Astrocyte of the spinal cord (primary cell): ENCODE results near the gene PDK4.

Experiments
- DNase-seq: peaks from one replicate; pipeline ENCODE4 v3.0.0; 2011; ENCODE audit warnings: low read depth, low spot score
- H3K4me3 ChIP-seq: 2 replicates; pipeline ENCODE4 v1.5.1; 2011; ENCODE audit warnings: low read depth, mild to moderate bottlenecking, low read length, moderate library complexity
- CTCF ChIP-seq: IDR thresholded peaks from 2 replicates; pipeline ENCODE4 v1.5.1; 2012; ENCODE audit warnings: low read depth, mild to moderate bottlenecking, low read length, inconsistent platforms
- in situ Hi-C: cut with HindIII; loops from 2 replicates; pipeline ENCODE4 v1.10.0; 2017; ENCODE audit warnings: low sequenced_read_pairs

Gene PDK4

GRCh38 chr7:95628831-95629439 lies 32.6 kb upstream of the PDK4 start:
- no peak overlapping the region for H3K4me3 ChIP-seq
- peak; percentile 30 for DNase-seq
- no peak for TF ChIP-seq CTCF
- in situ Hi-C loops = no loop called here

DNA sequence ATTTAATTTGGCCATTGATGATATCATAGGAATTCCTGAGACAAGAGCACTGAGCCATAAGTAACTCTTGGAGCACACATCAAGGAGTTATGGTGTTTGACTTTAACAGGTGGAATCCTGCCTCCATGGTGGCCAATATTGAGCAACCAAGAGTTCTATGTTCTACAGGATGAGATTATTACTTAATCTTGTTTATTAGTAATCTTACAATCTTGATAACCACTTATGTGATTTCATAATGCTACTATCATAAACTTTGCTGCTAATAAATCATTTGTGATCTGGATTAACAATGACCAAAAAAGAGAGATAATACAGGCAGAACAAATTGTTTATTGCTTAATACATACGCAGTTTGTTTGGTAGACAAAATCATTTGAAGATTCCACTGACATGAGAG lies 27.5 kb upstream of the PDK4 start:
- no peak overlapping the region for H3K4me3 ChIP-seq
- DNase-seq = no peak
- in situ Hi-C loops = no loop called here
- no peak for TF ChIP-seq CTCF

DNA sequence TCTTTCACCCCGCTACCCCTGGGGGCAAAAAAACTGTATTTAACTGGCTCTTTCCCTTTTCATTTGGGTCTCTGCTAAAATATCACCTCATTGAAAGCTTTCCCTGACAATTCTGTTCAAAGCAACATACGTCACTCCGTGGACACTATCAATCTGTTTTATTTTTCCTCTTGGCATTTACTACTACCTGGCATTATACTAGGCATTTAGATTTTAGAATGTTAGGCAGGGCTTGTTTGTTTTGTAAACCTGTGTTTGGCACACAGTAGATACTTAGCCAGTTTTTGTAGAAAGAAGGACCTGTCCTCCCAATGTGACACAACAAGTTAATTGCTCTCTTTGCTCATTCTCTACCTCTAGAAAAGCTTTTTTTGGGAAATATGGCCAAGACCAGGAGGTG lies 26.5 kb upstream of the PDK4 start:
- in situ Hi-C loops = no loop called here
- DNase-seq = no peak
- TF ChIP-seq CTCF = no peak
- H3K4me3 ChIP-seq = no peak overlapping the region

DNA sequence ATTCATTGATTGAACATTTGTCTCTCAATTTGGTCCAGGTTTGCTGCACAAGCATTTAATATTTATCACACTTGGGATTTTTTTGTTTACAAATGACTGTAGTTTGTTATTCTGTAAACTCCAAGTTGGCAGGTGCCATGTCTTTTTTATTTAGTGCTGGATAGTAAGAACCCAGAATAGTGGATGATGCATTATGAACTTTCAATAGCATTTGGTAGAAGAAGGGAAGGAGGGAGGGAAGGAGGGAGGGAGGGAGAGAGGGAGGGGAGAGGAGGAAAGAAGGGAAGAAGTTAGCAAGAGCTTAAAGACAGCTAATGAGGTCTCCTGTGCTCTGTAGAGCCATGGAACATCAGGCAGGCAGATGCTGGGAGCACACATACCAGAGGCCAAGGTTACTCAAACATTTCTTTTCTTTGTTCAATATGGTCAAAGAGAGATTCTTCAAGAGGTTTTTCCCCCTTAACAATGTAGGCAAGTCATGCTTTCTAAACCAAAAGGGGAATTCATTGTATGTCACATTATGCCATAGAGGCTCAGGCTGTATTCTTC lies 25.8 kb upstream of the PDK4 start:
- no peak overlapping the region for H3K4me3 ChIP-seq
- no peak for DNase-seq
- in situ Hi-C loops = no loop called here
- no peak for TF ChIP-seq CTCF

- in situ Hi-C loops = no loop called here
- H3K4me3 ChIP-seq = no peak overlapping the region
- DNase-seq = no peak
- TF ChIP-seq CTCF = no peak
Measured at GRCh38 chr7:95621404-95621803, 25.1 kb upstream of the PDK4 start.

- no peak for DNase-seq
- TF ChIP-seq CTCF = no peak
- in situ Hi-C loops = no loop called here
- no peak overlapping the region for H3K4me3 ChIP-seq
Measured at GRCh38 chr7:95620631-95621030, 24.3 kb upstream of the PDK4 start.
